Right atrium auricular region (tissue), 2 donors: ENCODE data around the gene GALNT12. TPM values are rescaled to one million over a fixed set of nuclear protein-coding genes. Genes with fewer than 3 reads are reported as not detected.

Experiments
- DNase-seq: peaks from one replicate; pipeline ENCODE4 v3.0.0-alpha.2; 2019; ENCODE audit warnings: low spot score
- H3K27ac ChIP-seq, 2 donors: fragments of 200-600 bp; sonication (generic); 1 replicate in 1 of 2; 2 replicates in 1 of 2; pipeline ENCODE4 v1.5.1; 2016 to 2019
- H3K27me3 ChIP-seq, 2 donors: fragments of 200-600 bp; sonication (generic); one replicate each; pipeline versions ENCODE4 v1.5.1 to v1.6.0; 2017 to 2019
- H3K36me3 ChIP-seq: fragments of 200-600 bp; sonication (generic); one replicate; pipeline ENCODE4 v1.5.1; 2016
- H3K4me1 ChIP-seq, 2 donors: fragments of 200-600 bp; sonication (generic); one replicate each; pipeline versions ENCODE4 v1.5.1 to v1.6.0; 2017 to 2019
- H3K4me3 ChIP-seq, 2 donors: fragments of 200-600 bp; sonication (generic); 1 replicate in 1 of 2; 2 replicates in 1 of 2; pipeline ENCODE4 v1.5.1; 2017 to 2019; ENCODE audit warnings: mild to moderate bottlenecking in 1 of 2, moderate library complexity in 1 of 2
- H3K9me3 ChIP-seq, 2 donors: fragments of 200-600 bp; sonication (generic); one replicate each; pipeline ENCODE4 v1.5.1; 2019
- total RNA-seq, 2 donors: library from RNA; depleted of rRNA; stranded (reverse); fragments of >200 nt; gene quantifications; one replicate each; pipeline ENCODE4 v1.1.0, GENCODE V29; 2016
- TF ChIP-seq, protein P1 (sequence below), 2 donors: fragments of 200-600 bp; sonication (generic); IDR thresholded peaks; one replicate each; pipeline ENCODE4 v1.5.1; 2019; ENCODE audit warnings: antibody characterized with exemption in 2 of 2

GALNT12 gene
- total RNA-seq, 2 donors from 2014 or later: 0.33 to 2.7 TPM

DNA sequence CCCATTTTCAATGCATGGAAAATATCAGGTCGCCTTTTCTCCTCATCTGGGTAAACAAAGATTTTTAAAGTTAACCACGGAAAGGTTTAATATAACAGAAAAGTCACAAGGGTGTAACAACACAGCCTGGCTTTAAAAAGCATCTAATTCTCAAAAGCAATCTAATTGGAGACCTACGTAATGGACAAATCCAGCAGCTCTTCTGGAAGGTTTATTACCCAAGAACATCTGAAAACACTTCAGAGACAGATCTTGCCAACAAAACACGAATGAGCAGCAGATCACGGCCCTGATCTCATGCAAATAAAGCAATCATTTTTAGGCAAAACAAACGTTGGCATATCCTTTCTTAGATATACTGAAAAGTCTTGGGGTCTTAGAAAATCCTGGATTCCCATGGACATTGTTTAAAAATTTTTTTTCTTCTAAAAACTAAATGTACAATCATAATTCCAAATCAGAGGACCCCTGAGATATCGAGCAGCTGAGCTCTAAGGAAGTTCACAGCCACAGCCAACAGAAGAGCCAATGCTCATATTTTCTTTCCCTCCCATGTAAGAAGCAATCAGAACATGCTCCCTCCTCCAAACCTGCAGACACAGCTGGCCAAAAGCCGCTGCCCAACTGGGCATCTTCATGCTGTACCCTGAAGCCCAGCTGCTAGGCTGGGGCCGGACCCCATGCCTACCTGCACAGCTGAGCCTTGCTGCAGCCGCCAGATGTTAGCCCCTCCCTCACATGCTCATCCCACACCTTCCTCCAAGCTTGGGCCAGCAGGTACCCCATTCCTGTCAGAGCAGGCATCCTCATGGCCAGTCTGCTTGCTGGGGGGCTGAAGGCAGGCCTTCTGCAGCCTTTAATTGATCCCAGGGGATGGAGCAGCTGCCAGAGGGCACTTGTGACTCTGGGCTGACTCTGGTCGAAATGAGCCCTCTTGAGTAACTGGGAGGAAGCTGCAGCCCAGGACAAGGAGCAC is 22.4 kb upstream of the GALNT12 start:
- Histone ChIP-seq H3K27me3 (no peaks in the 10 kb centered on the region), H3K4me1 (no peaks in the 10 kb centered on the region), H3K27ac (no peak overlapping the region), H3K9me3 (no peaks in the 10 kb centered on the region), H3K4me3 (no peak overlapping the region), H3K36me3 (peaks cover 18% of the 10 kb centered on the region)
- DNase-seq: peak; percentile 21
- TF ChIP-seq, protein P1, sequence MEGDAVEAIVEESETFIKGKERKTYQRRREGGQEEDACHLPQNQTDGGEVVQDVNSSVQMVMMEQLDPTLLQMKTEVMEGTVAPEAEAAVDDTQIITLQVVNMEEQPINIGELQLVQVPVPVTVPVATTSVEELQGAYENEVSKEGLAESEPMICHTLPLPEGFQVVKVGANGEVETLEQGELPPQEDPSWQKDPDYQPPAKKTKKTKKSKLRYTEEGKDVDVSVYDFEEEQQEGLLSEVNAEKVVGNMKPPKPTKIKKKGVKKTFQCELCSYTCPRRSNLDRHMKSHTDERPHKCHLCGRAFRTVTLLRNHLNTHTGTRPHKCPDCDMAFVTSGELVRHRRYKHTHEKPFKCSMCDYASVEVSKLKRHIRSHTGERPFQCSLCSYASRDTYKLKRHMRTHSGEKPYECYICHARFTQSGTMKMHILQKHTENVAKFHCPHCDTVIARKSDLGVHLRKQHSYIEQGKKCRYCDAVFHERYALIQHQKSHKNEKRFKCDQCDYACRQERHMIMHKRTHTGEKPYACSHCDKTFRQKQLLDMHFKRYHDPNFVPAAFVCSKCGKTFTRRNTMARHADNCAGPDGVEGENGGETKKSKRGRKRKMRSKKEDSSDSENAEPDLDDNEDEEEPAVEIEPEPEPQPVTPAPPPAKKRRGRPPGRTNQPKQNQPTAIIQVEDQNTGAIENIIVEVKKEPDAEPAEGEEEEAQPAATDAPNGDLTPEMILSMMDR (IDR thresholded peaks at IDR 0.05): no peak

DNA sequence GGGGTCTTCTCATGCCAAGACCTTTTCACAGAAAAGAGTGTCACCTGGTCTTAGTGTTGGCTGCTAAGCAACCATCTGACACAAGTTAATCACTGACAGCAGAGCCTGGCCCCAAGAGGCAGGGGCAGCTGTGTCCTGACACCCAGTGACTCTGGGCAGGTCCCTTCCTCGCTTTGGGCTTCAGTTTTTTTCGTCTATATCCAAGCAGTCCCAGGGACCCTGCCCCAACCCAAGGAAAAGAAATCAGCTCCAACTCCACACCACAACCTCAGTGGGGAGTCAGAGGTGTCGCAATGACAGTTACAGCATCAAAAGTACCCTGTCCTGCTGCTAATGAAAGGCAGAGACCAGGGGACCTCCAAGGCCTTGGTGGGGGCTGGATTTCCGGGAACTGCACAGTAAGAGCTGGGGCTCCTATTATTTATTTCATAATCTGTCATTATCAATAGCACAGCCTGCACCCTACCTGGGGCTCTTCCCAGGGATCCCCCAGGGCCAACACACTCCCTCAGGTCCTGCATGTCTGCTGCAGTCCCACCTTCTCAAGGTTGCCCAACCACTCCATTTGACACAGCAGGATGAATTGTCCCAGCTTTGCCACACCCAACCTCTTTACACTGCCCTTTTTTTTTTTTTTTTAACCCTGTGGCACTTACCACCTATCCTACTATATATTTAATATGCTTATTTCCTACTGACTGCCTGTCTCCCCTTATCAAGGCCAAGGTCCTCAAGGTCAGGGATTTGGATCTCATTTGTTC is 20.5 kb upstream of the GALNT12 start:
- Histone ChIP-seq H3K27me3 (no peaks in the 10 kb centered on the region), H3K9me3 (no peaks in the 10 kb centered on the region), H3K4me1 (peaks cover 0 to 12% of the 10 kb centered on the region in 2 donors), H3K4me3 (no peak overlapping the region), H3K27ac (no peak overlapping the region), H3K36me3 (peaks cover 10% of the 10 kb centered on the region)
- TF ChIP-seq, protein P1 (IDR thresholded peaks at IDR 0.05): no peak
- DNase-seq: peak; percentile 38

DNA sequence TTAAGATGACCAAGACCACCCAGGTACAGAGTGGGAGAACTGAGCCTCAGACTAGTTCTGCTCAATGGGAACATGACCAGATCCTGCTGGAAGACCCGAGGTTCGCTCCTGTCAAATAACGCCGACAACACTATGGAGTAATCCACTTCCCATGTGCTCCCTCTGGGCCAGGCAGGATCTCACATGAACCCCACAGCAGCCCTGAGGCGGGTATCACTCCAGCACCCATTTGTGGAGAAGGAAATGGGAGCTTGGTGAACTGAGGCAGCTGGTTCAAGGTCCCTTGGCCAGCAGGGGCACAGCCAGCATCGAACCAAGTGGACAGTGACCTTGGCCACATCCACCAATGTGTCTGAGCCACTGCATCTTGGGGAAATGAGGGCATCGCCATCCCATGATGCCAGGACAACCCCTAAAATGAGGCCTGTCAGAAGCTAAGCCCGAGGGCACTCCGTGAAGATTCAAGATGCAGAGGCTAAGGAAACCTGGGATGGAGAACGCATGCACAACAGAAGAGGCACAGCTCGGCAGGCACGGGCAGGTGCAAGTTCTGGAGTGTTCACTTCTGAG is 19.6 kb upstream of the GALNT12 start:
- Histone ChIP-seq H3K36me3 (peaks cover 5% of the 10 kb centered on the region), H3K27ac (no peak overlapping the region), H3K4me3 (no peak overlapping the region), H3K4me1 (peaks cover 0 to 13% of the 10 kb centered on the region in 2 donors), H3K27me3 (no peaks in the 10 kb centered on the region), H3K9me3 (no peaks in the 10 kb centered on the region)
- TF ChIP-seq, protein P1 (IDR thresholded peaks at IDR 0.05): no peak
- DNase-seq: peak; percentile 51

DNA sequence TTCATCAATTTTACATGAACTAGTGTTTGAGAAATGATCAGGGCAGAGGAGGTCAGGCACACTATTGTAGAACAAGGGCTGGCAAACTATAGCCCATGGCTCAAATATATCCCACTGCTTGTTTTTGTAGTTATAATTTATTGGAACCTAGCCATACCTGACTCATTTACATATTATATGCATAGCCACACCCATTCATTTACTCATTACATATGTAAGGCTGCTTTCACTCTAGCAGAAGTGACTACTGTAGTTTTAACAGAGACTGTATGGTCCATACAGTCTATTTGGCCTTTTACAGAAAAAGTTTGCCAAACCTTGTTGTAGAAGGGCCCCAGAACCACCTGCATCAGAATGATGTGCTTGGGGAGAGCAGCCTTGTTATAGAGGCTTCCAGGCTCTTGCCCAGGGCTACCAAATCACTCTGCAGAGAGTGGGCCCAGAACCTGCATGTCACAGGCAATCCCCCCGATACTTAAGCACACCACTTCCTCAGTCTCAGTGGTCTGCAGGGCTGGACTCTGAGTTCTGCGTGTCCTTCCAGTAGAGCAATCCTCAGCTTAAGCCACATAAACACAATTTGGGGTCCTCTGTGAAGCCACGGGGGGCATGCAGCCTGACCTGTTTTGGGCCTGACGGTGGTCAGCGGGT is 17.9 kb upstream of the GALNT12 start:
- H3K4me1 ChIP-seq: peaks cover 0 to 13% of the 10 kb centered on the region in 2 donors
- no peaks in the 10 kb centered on the region for H3K36me3 ChIP-seq
- TF ChIP-seq, protein P1 (IDR thresholded peaks at IDR 0.05): no peak
- DNase-seq: no peak
- H3K27ac ChIP-seq: no peak overlapping the region
- H3K27me3 ChIP-seq: no peaks in the 10 kb centered on the region
- no peak overlapping the region for H3K4me3 ChIP-seq
- no peaks in the 10 kb centered on the region for H3K9me3 ChIP-seq

DNA sequence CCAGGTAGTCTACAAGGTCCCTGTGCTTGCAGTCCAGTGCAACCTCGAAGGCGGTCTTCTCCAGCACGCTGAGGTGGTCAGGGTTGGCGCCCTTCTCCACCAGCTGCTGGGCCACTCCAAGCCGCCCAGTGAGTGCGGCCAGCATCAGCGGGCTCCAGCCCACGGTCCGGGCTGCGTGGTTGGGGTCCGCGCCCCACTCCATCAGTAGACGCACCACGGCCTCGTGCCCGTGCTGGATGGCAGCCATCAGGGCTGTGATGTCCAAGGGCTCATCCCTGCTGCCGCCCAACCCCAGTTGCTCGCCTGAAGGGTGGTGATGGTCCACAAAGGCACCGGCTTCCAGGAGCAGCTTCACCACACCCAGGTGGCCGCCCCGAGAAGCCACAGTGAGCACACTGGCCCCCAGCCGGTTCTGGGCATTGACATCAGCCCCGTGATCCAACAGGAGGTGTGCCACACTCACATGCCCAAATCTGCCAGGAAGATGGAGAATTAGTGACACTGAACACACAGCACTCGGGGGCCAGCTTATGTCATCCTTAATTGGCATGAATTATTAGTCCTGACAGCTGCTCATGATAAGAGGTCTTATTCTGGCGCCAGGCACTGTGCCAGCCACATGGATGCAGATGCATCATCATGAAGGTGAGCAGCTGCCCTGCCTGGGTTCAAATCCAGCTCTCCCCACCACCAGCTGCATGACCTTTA is 17.2 kb upstream of the GALNT12 start:
- H3K27ac ChIP-seq: no peak overlapping the region
- H3K27me3 ChIP-seq: no peaks in the 10 kb centered on the region
- peaks cover 0 to 20% of the 10 kb centered on the region in 2 donors for H3K4me1 ChIP-seq
- no peak overlapping the region for H3K4me3 ChIP-seq
- DNase-seq: no peak
- H3K36me3 ChIP-seq: no peaks in the 10 kb centered on the region
- no peaks in the 10 kb centered on the region for H3K9me3 ChIP-seq
- TF ChIP-seq, protein P1 (IDR thresholded peaks at IDR 0.05): no peak
